ENCODE data around the gene MYH7. TPM values are rescaled to one million over a fixed set of nuclear protein-coding genes. Genes with fewer than 3 reads are reported as not detected.

MYH7 gene
- total RNA-seq, 1 experiment from 2014 or later: not detected

DNA sequence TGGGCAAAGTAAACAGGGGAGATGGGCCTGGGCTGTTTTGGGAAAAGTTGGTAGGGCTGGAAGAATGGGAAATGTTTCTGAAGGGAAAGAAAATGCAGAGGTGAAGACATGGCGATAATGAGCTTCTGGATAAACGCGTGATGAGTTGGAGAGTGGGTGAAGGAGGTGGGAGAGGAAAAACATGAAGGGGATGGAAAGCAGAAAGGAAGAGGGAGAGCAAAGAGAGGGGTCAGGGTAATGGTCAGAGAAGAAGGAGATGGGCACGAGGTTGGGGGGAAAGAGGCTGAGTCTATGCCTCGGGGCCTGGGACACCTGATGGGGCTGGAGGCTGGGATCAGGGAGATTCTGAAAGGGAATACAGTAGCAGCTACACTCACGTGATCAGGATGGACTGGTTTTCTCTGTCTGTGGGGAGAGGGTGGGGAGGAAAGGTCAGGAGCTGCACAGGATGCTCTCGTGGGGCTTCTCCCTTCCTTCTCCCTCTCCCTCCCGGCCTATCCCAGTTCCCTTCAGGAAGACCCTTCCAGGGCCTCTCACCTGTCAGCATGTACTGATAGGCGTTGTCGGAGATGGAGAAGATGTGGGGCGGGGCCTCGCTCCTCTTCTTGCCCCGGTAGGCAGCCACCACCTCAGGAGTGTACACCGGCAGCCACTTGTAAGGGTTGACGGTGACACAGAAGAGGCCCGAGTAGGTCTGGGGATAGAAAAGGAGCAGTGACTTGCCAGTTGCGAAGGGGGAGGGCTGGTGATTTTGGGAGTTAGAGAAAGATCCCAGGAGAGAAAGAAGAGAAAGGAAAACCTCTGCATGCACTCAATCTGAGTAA, 3.1 kb downstream of the MYH7 start:
- H3K27ac Mint-ChIP-seq (ENCODE audit: low read depth, unreplicated experiment): no peak overlapping the region
- H3K36me3 Mint-ChIP-seq (ENCODE audit: insufficient read depth, unreplicated experiment): no peaks in the 10 kb centered on the region
- intact Hi-C loops (cut with micrococcal nuclease): no loop called here
- peaks cover 55% of the 10 kb centered on the region for H3K27me3 Mint-ChIP-seq (ENCODE audit: insufficient read depth, unreplicated experiment)
- no TSS peak for BruUV-seq (replicated peaks)
- no peak overlapping the region for H3K4me3 Mint-ChIP-seq (ENCODE audit: unreplicated experiment)
- no peak for DNase-seq (ENCODE audit: unreplicated experiment)
- no peak for TF ChIP-seq CTCF (IDR thresholded peaks at IDR 0.05; ENCODE audit: unreplicated experiment)
- ChIA-PET CTCF (interaction anchor here (0.5 to 0.6 kb wide), 2 partner anchors 104 to 131 kb away, joined by 3 to 4 read pairs; no protein-coding TSS in a partner anchor), POLR2A (no interaction called here)
- no peaks in the 10 kb centered on the region for H3K4me1 Mint-ChIP-seq (ENCODE audit: insufficient read depth, unreplicated experiment)
- H3K9me3 Mint-ChIP-seq (ENCODE audit: unreplicated experiment): no peaks in the 10 kb centered on the region

DNA sequence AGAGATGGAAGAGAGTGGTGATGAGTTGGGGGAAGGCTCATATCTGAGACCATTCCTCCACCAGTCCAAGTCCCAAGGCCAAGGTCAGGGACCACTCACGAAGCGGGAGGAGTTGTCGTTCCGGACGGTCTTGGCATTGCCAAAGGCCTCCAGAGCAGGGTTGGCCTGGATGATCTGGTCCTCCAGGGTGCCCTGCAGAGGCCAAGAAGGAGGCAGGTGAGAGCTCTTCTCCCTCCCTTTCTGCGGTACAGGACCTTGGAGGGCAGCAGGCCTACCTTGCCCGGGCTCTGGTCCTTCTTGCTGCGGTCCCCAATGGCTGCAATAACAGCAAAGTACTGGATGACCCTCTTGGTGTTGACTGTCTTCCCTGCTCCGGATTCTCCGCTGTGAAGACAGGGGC, 4.0 kb downstream of the MYH7 start:
- intact Hi-C loops (cut with micrococcal nuclease): no loop called here
- no peak for DNase-seq (ENCODE audit: unreplicated experiment)
- TF ChIP-seq CTCF (IDR thresholded peaks at IDR 0.05; ENCODE audit: unreplicated experiment): no peak
- Mint-ChIP-seq H3K36me3 (ENCODE audit: insufficient read depth, unreplicated experiment) (no peaks in the 10 kb centered on the region), H3K9me3 (ENCODE audit: unreplicated experiment) (no peaks in the 10 kb centered on the region), H3K27me3 (ENCODE audit: insufficient read depth, unreplicated experiment) (peaks cover 55% of the 10 kb centered on the region), H3K4me1 (ENCODE audit: insufficient read depth, unreplicated experiment) (no peaks in the 10 kb centered on the region), H3K27ac (ENCODE audit: low read depth, unreplicated experiment) (no peak overlapping the region), H3K4me3 (ENCODE audit: unreplicated experiment) (no peak overlapping the region)
- CTCF ChIA-PET: interaction anchor here (0.6 to 1.1 kb wide), 2 partner anchors 51 to 132 kb away, joined by 3 read pairs; no protein-coding TSS in a partner anchor
- POLR2A ChIA-PET: no interaction called here
- BruUV-seq (replicated peaks): no TSS peak

DNA sequence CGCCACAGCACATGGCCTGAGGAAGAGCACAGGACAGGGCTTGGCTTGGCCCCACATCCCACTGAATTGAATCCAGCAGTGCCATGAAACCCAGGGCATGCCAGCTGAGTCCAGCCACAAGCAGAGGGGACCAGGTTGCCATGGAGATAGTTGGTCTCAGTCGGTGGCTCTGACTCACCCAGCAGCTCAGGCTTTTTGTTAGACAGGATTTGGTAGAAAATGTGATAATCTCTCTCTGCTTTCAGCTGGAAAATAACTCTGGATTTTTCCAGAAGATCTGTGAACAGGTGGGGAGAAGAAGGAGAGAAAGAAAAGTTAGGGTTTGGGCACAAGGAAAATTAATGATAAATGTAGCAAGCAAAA, 4.8 kb downstream of the MYH7 start:
- intact Hi-C loops (cut with micrococcal nuclease): no loop called here
- Mint-ChIP-seq H3K27me3 (ENCODE audit: insufficient read depth, unreplicated experiment) (peaks cover 55% of the 10 kb centered on the region), H3K36me3 (ENCODE audit: insufficient read depth, unreplicated experiment) (no peaks in the 10 kb centered on the region), H3K4me1 (ENCODE audit: insufficient read depth, unreplicated experiment) (no peaks in the 10 kb centered on the region), H3K9me3 (ENCODE audit: unreplicated experiment) (no peaks in the 10 kb centered on the region), H3K4me3 (ENCODE audit: unreplicated experiment) (no peak overlapping the region), H3K27ac (ENCODE audit: low read depth, unreplicated experiment) (no peak overlapping the region)
- no peak for DNase-seq (ENCODE audit: unreplicated experiment)
- ChIA-PET POLR2A (no interaction called here), CTCF (interaction anchor here (1.0 to 1.1 kb wide), 2 partner anchors 13 to 50 kb away, joined by 3 to 4 read pairs; no protein-coding TSS in a partner anchor)
- no peak for TF ChIP-seq CTCF (IDR thresholded peaks at IDR 0.05; ENCODE audit: unreplicated experiment)
- BruUV-seq (replicated peaks): no TSS peak

DNA sequence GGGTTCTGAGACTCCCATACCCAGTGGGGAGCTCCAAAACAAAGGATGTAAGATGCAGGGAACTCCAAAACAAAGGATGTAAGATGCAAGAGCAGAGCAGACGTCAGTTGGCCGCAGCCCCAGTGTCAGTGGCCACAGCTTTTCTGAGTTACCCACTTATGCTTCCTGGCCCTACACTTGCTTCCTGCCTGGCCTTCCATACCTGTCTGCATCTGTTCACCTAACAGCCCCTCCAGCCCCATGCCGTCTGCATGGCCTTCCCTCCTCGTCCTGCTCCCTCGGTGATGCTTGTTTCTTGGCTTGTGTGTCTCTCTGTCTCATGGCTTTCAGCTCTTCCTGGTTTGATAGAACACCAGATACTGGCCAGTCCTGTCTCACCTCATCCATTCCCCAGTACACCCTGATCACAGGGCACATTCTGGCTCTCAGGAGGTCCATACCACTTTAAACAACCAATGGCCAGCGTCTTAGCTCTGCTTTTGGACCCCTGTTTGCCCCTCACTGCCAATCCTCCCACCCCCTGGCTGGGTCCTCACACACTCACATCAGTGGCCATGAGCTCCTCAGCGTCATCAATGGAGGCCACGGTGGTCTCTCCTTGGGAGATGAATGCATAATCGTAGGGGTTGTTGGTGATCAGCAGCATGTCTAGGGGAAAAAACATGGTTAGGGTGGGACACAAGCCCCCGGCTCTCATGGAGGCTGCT, 5.3 kb downstream of the MYH7 start:
- TF ChIP-seq CTCF (IDR thresholded peaks at IDR 0.05; ENCODE audit: unreplicated experiment): no peak
- BruUV-seq (replicated peaks): no TSS peak

More for the DNA sequence above, 5.3 kb downstream of the MYH7 start:
- Mint-ChIP-seq H3K4me1 (ENCODE audit: insufficient read depth, unreplicated experiment) (no peaks in the 10 kb centered on the region), H3K36me3 (ENCODE audit: insufficient read depth, unreplicated experiment) (no peaks in the 10 kb centered on the region), H3K4me3 (ENCODE audit: unreplicated experiment) (no peak overlapping the region), H3K9me3 (ENCODE audit: unreplicated experiment) (no peaks in the 10 kb centered on the region), H3K27me3 (ENCODE audit: insufficient read depth, unreplicated experiment) (peaks cover 51% of the 10 kb centered on the region), H3K27ac (ENCODE audit: low read depth, unreplicated experiment) (no peak overlapping the region)
- POLR2A ChIA-PET: no interaction called here
- CTCF ChIA-PET: interaction anchor here (1.0 kb wide), 1 partner anchor 12 kb away, joined by 4 read pairs; no protein-coding TSS in a partner anchor
- DNase-seq (ENCODE audit: unreplicated experiment): no peak
- intact Hi-C loops (cut with micrococcal nuclease): no loop called here
